D341Med (cell line): ENCODE data around the gene TSPAN18.

Source experiments
- DNase-seq: peaks from one replicate; pipeline ENCODE4 v3.0.0; 2012; ENCODE audit warnings: low spot score

TSPAN18 gene

GRCh38 chr11:44823868-44824267, 97.1 kb downstream of the TSPAN18 start:
- DNase-seq: no peak

- DNase-seq: no peak
Observed at GRCh38 chr11:44824300-44824704, 97.5 kb downstream of the TSPAN18 start.

GRCh38 chr11:44825058-44825785, 98.5 kb downstream of the TSPAN18 start:
- no peak for DNase-seq

- DNase-seq: no peak
Observed at GRCh38 chr11:44826922-44827643, 100.3 kb downstream of the TSPAN18 start.

GRCh38 chr11:44828296-44828695, 101.5 kb downstream of the TSPAN18 start:
- no peak for DNase-seq

GRCh38 chr11:44829838-44830237, 103.1 kb downstream of the TSPAN18 start:
- no peak for DNase-seq

- DNase-seq: no peak
Observed at GRCh38 chr11:44831605-44832394, 105.0 kb downstream of the TSPAN18 start.

GRCh38 chr11:44832452-44832851, 105.7 kb downstream of the TSPAN18 start:
- no peak for DNase-seq

- no peak for DNase-seq
Observed at GRCh38 chr11:44833221-44833876, 106.6 kb downstream of the TSPAN18 start.

- no peak for DNase-seq
Observed at GRCh38 chr11:44833877-44834452, 107.2 kb downstream of the TSPAN18 start.

- no peak for DNase-seq
Observed at GRCh38 chr11:44834846-44835245, 108.1 kb downstream of the TSPAN18 start.

GRCh38 chr11:44835296-44835695, 108.5 kb downstream of the TSPAN18 start:
- no peak for DNase-seq

- DNase-seq: no peak
Observed at GRCh38 chr11:44835938-44836337, 109.2 kb downstream of the TSPAN18 start.

GRCh38 chr11:44837661-44838060, 110.9 kb downstream of the TSPAN18 start:
- DNase-seq: no peak

GRCh38 chr11:44839458-44840084, 112.8 kb downstream of the TSPAN18 start:
- no peak for DNase-seq

GRCh38 chr11:44840085-44840478, 113.3 kb downstream of the TSPAN18 start:
- no peak for DNase-seq

- DNase-seq: no peak
Observed at GRCh38 chr11:44840521-44841251, 113.9 kb downstream of the TSPAN18 start.

- no peak for DNase-seq
Observed at GRCh38 chr11:44842220-44842619, 115.5 kb downstream of the TSPAN18 start.

- DNase-seq: no peak
Observed at GRCh38 chr11:44846852-44847251, 120.1 kb downstream of the TSPAN18 start.

GRCh38 chr11:44847316-44847715, 120.6 kb downstream of the TSPAN18 start:
- DNase-seq: no peak
